Measurements from ENCODE around the gene PRDM5.
"Not testable (repeated sequence)": the region's sequence is repeated elsewhere in the genome, so short reads cannot be mapped to it uniquely, and the experiment has no call there.

The PRDM5 gene

GRCh38 chr4:120691106-120691505 lies 231.4 kb downstream of the PRDM5 start:
- no peak for DNase-seq

DNA sequence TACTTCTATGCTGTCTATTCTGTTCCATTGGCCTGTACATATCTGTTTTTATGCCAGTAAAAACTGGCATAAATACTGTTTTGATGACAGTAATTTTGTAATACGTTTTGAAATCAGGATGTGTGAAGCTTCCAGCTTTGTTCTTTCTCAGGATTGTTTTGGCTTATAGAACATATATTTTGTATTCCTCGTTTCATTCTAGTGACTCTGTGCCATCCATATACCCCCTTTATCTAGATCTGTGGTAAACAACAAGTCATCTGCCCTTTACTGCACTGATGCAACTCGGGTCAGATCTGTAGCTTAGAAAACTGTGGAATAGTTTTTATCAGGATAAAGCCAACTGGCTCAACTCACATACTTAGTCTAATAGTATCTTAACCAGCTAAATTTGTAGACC lies 233.7 kb downstream of the PRDM5 start:
- no peak for DNase-seq

DNA sequence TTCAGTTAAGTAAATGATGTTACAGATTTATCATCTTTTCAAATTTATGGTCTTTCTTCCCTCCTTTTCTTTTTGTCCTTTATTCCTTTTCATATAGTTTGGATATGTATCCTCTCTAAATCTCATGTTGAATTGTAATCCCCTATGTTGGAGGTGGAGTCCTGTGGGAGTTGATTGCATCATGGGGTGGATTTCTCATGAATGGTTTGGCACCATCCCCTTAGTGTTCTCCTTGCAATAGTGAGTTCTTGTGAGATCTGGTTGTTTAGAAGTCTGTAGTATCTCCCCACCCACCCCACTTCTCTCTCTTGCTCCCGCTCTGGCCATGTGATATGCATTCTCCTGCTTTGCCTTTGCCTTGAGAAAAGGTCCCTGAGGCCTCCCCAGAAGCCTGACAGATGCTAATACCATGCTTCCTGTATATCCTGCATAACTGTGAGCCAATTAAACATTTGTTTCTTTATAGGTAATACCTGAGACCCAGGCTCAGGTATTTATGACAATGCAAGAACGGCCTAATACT lies 236.7 kb downstream of the PRDM5 start:
- DNase-seq = no peak

- no peak for DNase-seq
Observed at GRCh38 chr4:120683897-120684540, 238.5 kb downstream of the PRDM5 start.

- DNase-seq = no peak
Observed at GRCh38 chr4:120682981-120683380, 239.5 kb downstream of the PRDM5 start.

DNA sequence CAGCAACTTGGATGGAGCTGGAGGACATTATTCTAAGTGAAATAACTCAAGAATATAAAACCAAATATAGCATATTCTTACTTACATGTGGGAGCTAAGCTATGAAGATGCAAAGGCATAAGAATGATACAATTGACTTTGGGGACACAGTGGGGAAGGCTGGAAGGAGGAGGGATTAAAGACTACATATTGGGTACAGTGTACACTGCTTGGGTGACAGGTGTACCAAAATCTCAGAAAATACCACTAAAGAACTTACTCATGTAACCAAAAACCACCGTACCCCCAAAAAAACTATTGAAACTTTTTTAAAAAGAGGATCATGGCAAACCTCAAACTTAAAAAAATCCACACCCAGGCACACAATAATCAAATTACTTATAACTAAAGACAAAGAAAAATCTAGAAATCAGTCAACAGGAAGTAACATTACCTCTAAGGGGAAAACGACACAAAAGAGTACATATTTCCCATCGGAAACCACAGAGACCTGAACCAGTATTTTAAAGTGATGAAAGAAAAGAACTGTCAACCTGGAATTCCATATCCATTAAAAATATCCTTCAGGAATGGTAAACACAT lies 241.8 kb downstream of the PRDM5 start:
- no peak for DNase-seq

DNA sequence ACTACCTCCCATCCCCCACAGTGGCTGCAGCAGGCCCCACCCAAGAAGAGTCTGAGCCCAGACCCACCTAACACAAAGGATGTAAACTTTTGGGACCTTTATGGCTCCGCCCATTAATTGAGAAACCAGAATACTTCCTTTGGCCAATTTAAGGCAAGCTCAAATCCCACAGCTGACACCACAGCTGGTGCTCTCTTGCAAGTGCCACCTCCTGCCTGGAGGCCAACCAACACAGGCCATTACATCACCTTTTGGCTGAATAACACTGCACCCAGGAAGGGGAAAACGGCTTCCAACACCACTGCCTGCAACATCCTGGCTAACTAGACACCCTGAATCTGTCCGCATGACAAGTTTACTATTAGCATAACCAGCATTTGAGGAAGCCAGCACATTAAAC lies 248.8 kb downstream of the PRDM5 start:
- DNase-seq = no peak

DNA sequence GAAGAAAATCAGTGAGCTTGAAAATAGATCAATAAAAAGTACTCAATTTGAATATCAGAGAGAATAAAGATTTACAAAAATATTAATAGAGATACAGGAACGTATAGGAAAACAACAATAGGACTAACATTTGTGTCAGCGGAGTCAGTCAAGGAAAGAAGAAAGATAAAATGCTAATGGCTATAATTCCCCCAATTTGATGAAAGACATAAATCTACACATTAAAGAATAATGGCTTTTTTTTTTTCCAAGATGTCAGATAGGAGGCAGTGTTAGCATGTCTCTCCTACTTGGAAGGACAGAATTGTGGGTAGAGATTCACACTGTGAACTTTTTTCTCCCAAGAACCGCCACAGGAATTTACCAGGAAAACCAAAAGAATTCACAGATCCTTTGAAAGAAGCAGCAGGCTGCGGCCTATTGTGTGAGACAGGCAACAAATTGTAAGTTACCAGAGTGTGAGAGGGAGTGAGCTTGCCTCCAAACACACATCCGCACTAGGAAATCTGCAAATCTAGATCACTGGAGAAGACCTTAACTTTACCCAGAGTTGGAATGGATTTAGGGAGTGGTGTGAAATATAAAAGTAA lies 249.9 kb downstream of the PRDM5 start:
- DNase-seq = no peak

DNA sequence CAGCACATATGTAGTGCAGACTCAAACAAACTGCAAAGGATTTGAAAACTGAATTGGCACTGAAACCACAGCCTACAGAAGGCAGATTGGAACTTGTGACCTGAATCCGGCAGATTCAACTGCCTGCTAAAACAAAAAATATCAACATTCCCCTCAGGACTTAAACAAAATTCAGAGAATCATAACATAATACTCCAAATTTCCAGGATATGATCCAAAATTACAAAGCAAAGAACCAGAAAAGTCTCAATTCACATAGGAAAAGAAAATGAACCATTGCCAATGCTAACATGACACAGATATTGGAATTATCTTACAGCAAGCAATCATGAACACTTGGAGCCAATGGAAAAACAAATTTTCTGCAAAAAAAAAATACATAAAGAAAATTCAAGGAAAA lies 250.4 kb downstream of the PRDM5 start:
- no peak for DNase-seq

- DNase-seq = no peak
Observed at GRCh38 chr4:120671538-120671937, 251.0 kb downstream of the PRDM5 start.

DNA sequence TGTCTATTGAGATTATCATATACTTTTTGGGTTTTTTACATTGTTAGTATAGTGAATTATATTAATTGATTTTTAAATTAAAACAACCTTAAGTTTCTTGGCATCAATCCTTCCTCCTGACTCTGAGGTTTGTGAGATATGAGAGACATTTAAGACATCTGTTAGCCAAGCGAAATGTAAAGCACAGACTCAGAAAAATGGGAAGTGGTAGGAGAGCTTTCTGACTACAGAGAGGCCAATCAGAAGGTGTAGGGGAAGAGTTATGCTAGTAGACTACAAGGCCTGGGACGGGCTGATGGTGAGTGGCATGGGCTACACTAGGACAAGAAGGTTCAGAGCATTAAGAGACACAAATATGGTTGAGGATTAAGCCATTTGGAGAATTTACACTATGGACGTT lies 255.4 kb downstream of the PRDM5 start:
- no peak for DNase-seq

DNA sequence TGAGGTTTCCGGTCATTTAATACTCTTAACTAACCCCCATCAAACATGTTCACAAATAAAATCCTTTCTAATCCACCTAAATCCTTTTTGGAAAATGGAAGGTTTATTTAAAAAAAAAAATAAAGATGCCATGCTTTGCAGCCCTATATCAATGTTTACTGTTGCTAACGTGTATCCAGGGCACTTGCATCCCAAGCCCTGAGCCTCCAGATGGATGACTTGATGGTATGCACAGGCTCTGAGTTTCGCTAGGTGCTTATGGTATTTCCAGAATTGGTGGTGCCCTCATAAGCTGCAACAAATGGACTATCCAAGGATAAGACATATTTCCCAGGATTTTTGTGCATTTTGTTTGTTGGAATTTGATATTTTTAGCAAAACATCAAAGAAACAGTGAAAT lies 257.7 kb downstream of the PRDM5 start:
- no peak for DNase-seq

- DNase-seq = no peak
Observed at GRCh38 chr4:120659616-120660170, 262.8 kb downstream of the PRDM5 start.

GRCh38 chr4:120658772-120659171 lies 263.8 kb downstream of the PRDM5 start:
- no peak for DNase-seq

DNA sequence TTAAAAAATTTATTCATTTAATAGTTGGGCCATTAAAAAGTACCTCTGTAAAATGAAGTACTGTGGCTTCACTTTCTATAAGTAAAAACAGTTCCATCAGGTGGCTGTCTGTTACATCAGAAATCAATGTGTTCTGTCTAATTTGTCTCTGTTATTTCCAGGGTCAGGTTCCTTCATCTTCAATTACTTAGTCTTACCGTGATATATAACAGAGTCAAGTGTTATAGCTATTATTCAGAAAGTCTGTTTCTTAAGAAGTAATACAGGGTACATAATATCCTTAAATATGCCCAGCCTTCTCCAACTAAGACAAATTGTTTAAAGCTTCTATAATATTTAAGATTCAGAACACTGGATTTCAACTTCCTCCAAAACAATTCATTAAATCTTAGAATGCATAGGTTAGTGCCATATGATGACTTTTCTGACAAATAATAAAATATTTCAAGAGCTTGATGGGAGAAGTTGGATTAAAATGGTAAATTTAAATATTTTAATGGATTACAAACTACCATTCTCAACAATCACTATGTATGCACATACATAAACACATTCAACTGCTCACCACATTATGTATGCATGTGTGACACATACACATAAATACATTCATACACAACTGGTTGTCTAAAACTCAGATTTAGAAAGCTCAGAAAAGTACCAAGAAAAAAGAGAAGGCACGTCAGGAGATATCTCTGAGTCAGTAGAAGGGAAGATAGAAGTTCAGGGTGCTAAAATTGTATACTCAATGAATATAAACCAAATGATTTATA lies 268.5 kb downstream of the PRDM5 start:
- no peak for DNase-seq

- not testable (repeated sequence) for DNase-seq
Observed at GRCh38 chr4:120648336-120648735, 274.2 kb downstream of the PRDM5 start.

Measured in activated CD4-positive, alpha-beta T cell treated with anti-CD3 and anti-CD28 coated beads for 1 hour (primary cell).